PC-9 (cell line): ENCODE data around the gene GNAL.

Source experiments
- CTCF ChIP-seq: fragments of 200-600 bp; sonication (generic); conservative IDR thresholded peaks from 2 replicates; pipeline ENCODE4 v1.6.1; 2017; ENCODE audit warnings: mixed run types, antibody characterized with exemption, mild to moderate bottlenecking, moderate library complexity
- EZH2 ChIP-seq: fragments of 200-600 bp; sonication (generic); IDR thresholded peaks from 2 replicates; pipeline ENCODE4 v1.8.0; 2017; ENCODE audit warnings: antibody characterized with exemption, low read depth

- TF ChIP-seq EZH2 (no peak), CTCF (no peak)
Observed at GRCh38 chr18:11649839-11650238, 39.2 kb upstream of the GNAL start.
